ENCODE results near the gene TRMT2B.

DNA sequence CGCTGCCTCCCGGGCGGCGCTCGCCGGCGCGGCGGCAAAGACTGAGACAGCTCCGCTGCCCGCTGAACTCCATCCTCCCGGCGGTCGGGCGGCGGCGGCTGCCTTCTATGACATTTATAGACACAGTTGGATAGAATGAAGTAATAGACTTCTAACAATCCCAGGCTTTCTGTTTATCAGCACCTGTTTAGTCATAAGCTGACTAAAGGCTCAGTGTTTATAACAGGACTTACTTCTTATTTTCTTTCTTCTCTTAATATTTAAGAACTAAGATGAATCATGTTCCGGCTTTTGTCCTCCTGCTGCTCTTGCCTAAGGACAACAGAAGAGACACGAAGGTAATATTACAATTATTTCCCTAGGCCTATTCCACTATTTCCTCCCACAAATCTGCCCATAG lies 78.5 kb downstream of the TRMT2B start:
- TF ChIP-seq, protein P1, sequence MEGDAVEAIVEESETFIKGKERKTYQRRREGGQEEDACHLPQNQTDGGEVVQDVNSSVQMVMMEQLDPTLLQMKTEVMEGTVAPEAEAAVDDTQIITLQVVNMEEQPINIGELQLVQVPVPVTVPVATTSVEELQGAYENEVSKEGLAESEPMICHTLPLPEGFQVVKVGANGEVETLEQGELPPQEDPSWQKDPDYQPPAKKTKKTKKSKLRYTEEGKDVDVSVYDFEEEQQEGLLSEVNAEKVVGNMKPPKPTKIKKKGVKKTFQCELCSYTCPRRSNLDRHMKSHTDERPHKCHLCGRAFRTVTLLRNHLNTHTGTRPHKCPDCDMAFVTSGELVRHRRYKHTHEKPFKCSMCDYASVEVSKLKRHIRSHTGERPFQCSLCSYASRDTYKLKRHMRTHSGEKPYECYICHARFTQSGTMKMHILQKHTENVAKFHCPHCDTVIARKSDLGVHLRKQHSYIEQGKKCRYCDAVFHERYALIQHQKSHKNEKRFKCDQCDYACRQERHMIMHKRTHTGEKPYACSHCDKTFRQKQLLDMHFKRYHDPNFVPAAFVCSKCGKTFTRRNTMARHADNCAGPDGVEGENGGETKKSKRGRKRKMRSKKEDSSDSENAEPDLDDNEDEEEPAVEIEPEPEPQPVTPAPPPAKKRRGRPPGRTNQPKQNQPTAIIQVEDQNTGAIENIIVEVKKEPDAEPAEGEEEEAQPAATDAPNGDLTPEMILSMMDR (conservative IDR thresholded peaks at IDR 0.05): no peak
- no peak for TF ChIP-seq ZFX (IDR thresholded peaks at IDR 0.05)

Measured in C4-2B (cell line).